Neural progenitor cell (in vitro differentiated cells): Measurements from ENCODE around the gene FUZ. TPM values are rescaled to one million over a fixed set of nuclear protein-coding genes. Genes with fewer than 3 reads are reported as not detected.

Source experiments
- DNase-seq: peaks from one replicate; pipeline ENCODE4 v3.0.0-alpha.2; 2016; ENCODE audit warnings: low spot score
- H2AFZ ChIP-seq: fragments of 200-600 bp; sonication (generic); replicated peaks from 2 replicates; pipeline ENCODE4 v1.6.1; 2016; ENCODE audit warnings: antibody characterized with exemption
- H3F3A ChIP-seq: fragments of 200-600 bp; sonication (generic); 2 replicates; pipeline ENCODE4 v1.6.1; 2016; ENCODE audit warnings: antibody characterized with exemption, low read depth
- H3K27ac ChIP-seq: fragments of 200-600 bp; sonication (generic); 2 replicates; pipeline ENCODE4 v1.5.1; 2016; ENCODE audit warnings: mild to moderate bottlenecking
- H3K27me3 ChIP-seq: fragments of 200-600 bp; sonication (generic); 2 replicates; pipeline ENCODE4 v1.6.1; 2016; ENCODE audit warnings: mild to moderate bottlenecking, moderate library complexity
- H3K36me3 ChIP-seq: fragments of 200-600 bp; sonication (generic); 2 replicates; pipeline ENCODE4 v1.5.1; 2016
- H3K4me1 ChIP-seq: fragments of 200-600 bp; sonication (generic); 2 replicates; pipeline ENCODE4 v1.6.1; 2016; ENCODE audit warnings: mixed run types
- H3K4me2 ChIP-seq: fragments of 200-600 bp; sonication (generic); 2 replicates; pipeline ENCODE4 v1.6.1; 2016
- H3K4me3 ChIP-seq: fragments of 200-600 bp; sonication (generic); 2 replicates; pipeline ENCODE4 v1.5.1; 2016
- H3K79me2 ChIP-seq: fragments of 200-600 bp; sonication (generic); 2 replicates; pipeline ENCODE4 v1.6.1; 2016; ENCODE audit warnings: low read depth
- H3K9ac ChIP-seq: fragments of 200-600 bp; sonication (generic); 2 replicates; pipeline ENCODE4 v1.6.1; 2016
- H3K9me3 ChIP-seq: fragments of 200-600 bp; sonication (generic); 2 replicates; pipeline ENCODE4 v1.5.1; 2016; ENCODE audit warnings: low read depth
- H4K20me1 ChIP-seq: fragments of 200-600 bp; sonication (generic); 2 replicates; pipeline ENCODE4 v1.6.1; 2016; ENCODE audit warnings: low read depth
- H3K27ac Mint-ChIP-seq: 3 replicates; pipeline ENCODE4 v1.8.0; 2021; ENCODE audit warnings: mixed read lengths
- H3K27me3 Mint-ChIP-seq: 2 replicates; pipeline ENCODE4 v1.8.0; 2022; ENCODE audit warnings: low read depth, mild to moderate bottlenecking, inconsistent platforms, moderate library complexity, mixed read lengths; ENCODE audit not compliant: insufficient read depth
- H3K36me3 Mint-ChIP-seq: 3 replicates; pipeline ENCODE4 v1.8.0; 2021; ENCODE audit warnings: mixed read lengths
- H3K4me1 Mint-ChIP-seq: 3 replicates; pipeline ENCODE4 v1.8.0; 2021; ENCODE audit warnings: mixed read lengths
- H3K4me3 Mint-ChIP-seq: 3 replicates; pipeline ENCODE4 v1.8.0; 2021; ENCODE audit warnings: mild to moderate bottlenecking, moderate library complexity, mixed read lengths
- H3K9me3 Mint-ChIP-seq: 3 replicates; pipeline ENCODE4 v1.8.0; 2020; ENCODE audit warnings: mixed read lengths
- EZH2 ChIP-seq: fragments of 200-600 bp; sonication (generic); IDR thresholded peaks from 2 replicates; pipeline ENCODE4 v1.6.1; 2017; ENCODE audit warnings: antibody characterized with exemption, mild to moderate bottlenecking, moderate library complexity
- EZH2phosphoT487 ChIP-seq: fragments of 200-600 bp; sonication (generic); IDR thresholded peaks from 2 replicates; pipeline ENCODE4 v1.6.1; 2017; ENCODE audit warnings: antibody characterized with exemption
- total RNA-seq: library from RNA; depleted of rRNA; stranded (reverse); fragments of >200 nt; gene quantifications from 2 replicates; pipeline ENCODE4 v1.2.3, GENCODE V29; 2015; ENCODE audit warnings: low replicate concordance
- TF ChIP-seq, protein P1 (sequence below): fragments of 200-600 bp; sonication (generic); IDR thresholded peaks from 2 replicates; pipeline ENCODE4 v1.5.1; 2017; ENCODE audit warnings: antibody characterized with exemption, mild to moderate bottlenecking

The FUZ gene
- total RNA-seq, 1 donor from 2014 or later: 24.6 TPM

- Mint-ChIP-seq H3K27me3 (peaks cover 2% of the 10 kb centered on the region), H3K4me3 (no peak overlapping the region), H3K27ac (no peak overlapping the region), H3K4me1 (peaks cover 2% of the 10 kb centered on the region), H3K36me3 (peaks cover 49% of the 10 kb centered on the region), H3K9me3 (no peaks in the 10 kb centered on the region)
- TF ChIP-seq, protein P1, sequence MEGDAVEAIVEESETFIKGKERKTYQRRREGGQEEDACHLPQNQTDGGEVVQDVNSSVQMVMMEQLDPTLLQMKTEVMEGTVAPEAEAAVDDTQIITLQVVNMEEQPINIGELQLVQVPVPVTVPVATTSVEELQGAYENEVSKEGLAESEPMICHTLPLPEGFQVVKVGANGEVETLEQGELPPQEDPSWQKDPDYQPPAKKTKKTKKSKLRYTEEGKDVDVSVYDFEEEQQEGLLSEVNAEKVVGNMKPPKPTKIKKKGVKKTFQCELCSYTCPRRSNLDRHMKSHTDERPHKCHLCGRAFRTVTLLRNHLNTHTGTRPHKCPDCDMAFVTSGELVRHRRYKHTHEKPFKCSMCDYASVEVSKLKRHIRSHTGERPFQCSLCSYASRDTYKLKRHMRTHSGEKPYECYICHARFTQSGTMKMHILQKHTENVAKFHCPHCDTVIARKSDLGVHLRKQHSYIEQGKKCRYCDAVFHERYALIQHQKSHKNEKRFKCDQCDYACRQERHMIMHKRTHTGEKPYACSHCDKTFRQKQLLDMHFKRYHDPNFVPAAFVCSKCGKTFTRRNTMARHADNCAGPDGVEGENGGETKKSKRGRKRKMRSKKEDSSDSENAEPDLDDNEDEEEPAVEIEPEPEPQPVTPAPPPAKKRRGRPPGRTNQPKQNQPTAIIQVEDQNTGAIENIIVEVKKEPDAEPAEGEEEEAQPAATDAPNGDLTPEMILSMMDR: no peak
- TF ChIP-seq EZH2 (no peak), EZH2phosphoT487 (no peak)
- Histone ChIP-seq H3K9me3 (no peaks in the 10 kb centered on the region), H3K4me3 (no peak overlapping the region), H2AFZ (no peak overlapping the region), H3K79me2 (no peaks in the 10 kb centered on the region), H3K36me3 (no peaks in the 10 kb centered on the region), H3K27ac (no peak overlapping the region), H4K20me1 (peaks cover 8% of the 10 kb centered on the region), H3K27me3 (no peaks in the 10 kb centered on the region), H3K4me1 (no peaks in the 10 kb centered on the region), H3F3A (no peaks in the 10 kb centered on the region), H3K9ac (no peak overlapping the region), H3K4me2 (no peak overlapping the region)
- no peak for DNase-seq
These were observed 22.5 kb upstream of the FUZ start for GRCh38 chr19:49835562-49835961.

DNA sequence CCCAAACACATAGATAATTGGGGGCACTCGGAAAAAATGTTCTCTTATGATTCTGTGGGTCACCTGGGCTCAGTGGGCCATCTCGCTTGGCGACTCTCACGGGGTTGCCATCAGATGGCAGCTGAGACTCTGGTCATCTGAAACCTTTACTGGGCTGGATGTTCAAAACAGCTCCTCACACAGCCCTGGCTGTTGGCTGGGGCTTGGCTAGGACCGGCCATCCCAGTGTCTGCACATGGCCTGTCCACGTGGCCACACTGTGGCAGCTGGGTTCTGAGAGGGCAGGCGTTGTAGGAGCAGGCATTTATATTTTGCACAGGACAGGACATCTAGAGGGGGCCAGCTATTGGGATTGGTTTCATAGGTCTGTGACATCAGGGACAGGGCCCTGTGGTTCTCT is 20.5 kb upstream of the FUZ start:
- Histone ChIP-seq H3K27ac (no peak overlapping the region), H3K4me2 (no peak overlapping the region), H3K9me3 (no peaks in the 10 kb centered on the region), H3K4me1 (no peaks in the 10 kb centered on the region), H3K27me3 (no peaks in the 10 kb centered on the region), H3K36me3 (no peaks in the 10 kb centered on the region), H3K9ac (no peak overlapping the region), H2AFZ (no peak overlapping the region), H3K4me3 (no peak overlapping the region), H4K20me1 (peaks cover 12% of the 10 kb centered on the region), H3K79me2 (no peaks in the 10 kb centered on the region), H3F3A (no peaks in the 10 kb centered on the region)
- Mint-ChIP-seq H3K9me3 (no peaks in the 10 kb centered on the region), H3K4me1 (no peaks in the 10 kb centered on the region), H3K27ac (no peak overlapping the region), H3K27me3 (peaks cover 4% of the 10 kb centered on the region), H3K36me3 (peaks cover 32% of the 10 kb centered on the region), H3K4me3 (no peak overlapping the region)
- DNase-seq: no peak
- TF ChIP-seq EZH2 (no peak), EZH2phosphoT487 (no peak)
- TF ChIP-seq, protein P1: no peak

DNA sequence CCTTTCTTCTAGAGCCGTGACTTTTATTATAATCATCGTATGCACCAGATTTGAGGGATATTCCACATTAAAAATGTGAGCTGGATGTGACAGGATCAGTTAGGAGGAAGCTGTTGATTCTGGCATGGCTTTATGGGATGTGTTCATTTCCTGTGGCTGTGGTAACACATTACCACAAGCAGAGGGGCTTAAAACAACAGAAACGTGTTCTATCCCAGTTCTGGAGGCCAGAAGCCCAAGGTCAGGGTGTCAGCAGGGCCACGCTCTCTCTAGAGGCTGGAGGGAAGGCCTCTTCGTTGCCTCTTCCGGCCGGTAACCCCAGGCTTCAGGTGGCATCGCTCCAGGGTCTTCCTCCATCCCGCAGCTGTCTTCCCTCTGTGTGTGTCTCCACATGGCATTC is 19.5 kb upstream of the FUZ start:
- no peaks in the 10 kb centered on the region for H3K4me1 Mint-ChIP-seq
- Histone ChIP-seq H3K4me2 (no peak overlapping the region), H3K27me3 (no peaks in the 10 kb centered on the region), H3K9ac (no peak overlapping the region), H3K27ac (no peak overlapping the region), H3K79me2 (no peaks in the 10 kb centered on the region), H3K36me3 (no peaks in the 10 kb centered on the region), H3F3A (no peaks in the 10 kb centered on the region), H3K9me3 (no peaks in the 10 kb centered on the region), H2AFZ (no peak overlapping the region), H3K4me1 (no peaks in the 10 kb centered on the region), H4K20me1 (peaks cover 14% of the 10 kb centered on the region), H3K4me3 (no peak overlapping the region)
- H3K4me3 Mint-ChIP-seq: no peak overlapping the region
- TF ChIP-seq, protein P1: no peak
- TF ChIP-seq EZH2phosphoT487 (no peak), EZH2 (no peak)
- DNase-seq: no peak
- H3K27ac Mint-ChIP-seq: peak overlapping the region; percentile 15
- peaks cover 4% of the 10 kb centered on the region for H3K27me3 Mint-ChIP-seq
- H3K9me3 Mint-ChIP-seq: no peaks in the 10 kb centered on the region
- H3K36me3 Mint-ChIP-seq: peaks cover 28% of the 10 kb centered on the region

GRCh38 chr19:49831592-49831991 is 18.5 kb upstream of the FUZ start:
- no peaks in the 10 kb centered on the region for H3K4me1 ChIP-seq
- no peak overlapping the region for H3K4me3 ChIP-seq
- H3K27ac Mint-ChIP-seq: no peak overlapping the region
- no peaks in the 10 kb centered on the region for H3F3A ChIP-seq
- no peak overlapping the region for H3K4me2 ChIP-seq
- H3K27me3 Mint-ChIP-seq: peaks cover 4% of the 10 kb centered on the region
- H3K4me3 Mint-ChIP-seq: no peak overlapping the region
- DNase-seq: no peak
- no peak overlapping the region for H3K9ac ChIP-seq
- no peak overlapping the region for H2AFZ ChIP-seq
- H3K27ac ChIP-seq: no peak overlapping the region
- H3K79me2 ChIP-seq: no peaks in the 10 kb centered on the region
- no peaks in the 10 kb centered on the region for H3K4me1 Mint-ChIP-seq
- H3K36me3 Mint-ChIP-seq: peaks cover 23% of the 10 kb centered on the region
- TF ChIP-seq EZH2: no peak
- no peak for TF ChIP-seq EZH2phosphoT487
- TF ChIP-seq, protein P1: no peak
- no peaks in the 10 kb centered on the region for H3K9me3 ChIP-seq
- H3K36me3 ChIP-seq: no peaks in the 10 kb centered on the region
- H3K9me3 Mint-ChIP-seq: no peaks in the 10 kb centered on the region
- H4K20me1 ChIP-seq: peaks cover 21% of the 10 kb centered on the region
- no peaks in the 10 kb centered on the region for H3K27me3 ChIP-seq
